ENCODE measurements around the gene CHST5. TPM values are rescaled to one million over a fixed set of nuclear protein-coding genes. Genes with fewer than 3 reads are reported as not detected.
A peak's percentile ranks its signal among the peaks of the same experiment; 100 is the strongest.

Gene CHST5
- total and polyA plus RNA-seq, 2 of the 13 experiments (the other 11 are each of a cell fraction or from before 2014, with no cell fraction given) = 0.05 TPM; not detected in 1

GRCh38 chr16:75566040-75566757 is 30.3 kb upstream of the CHST5 start, which contains the start of gene GABARAPL2 (continued):
- TF ChIP-seq ZNF512B (CRISPR knock-in tag; IDR thresholded peaks at IDR 0.05; ENCODE audit: borderline replicate concordance) (peak; percentile 59; the same call in 1 of the 2 replicates), RCOR2 (CRISPR knock-in tag; IDR thresholded peaks at IDR 0.05) (no peak), MIER3 (CRISPR knock-in tag; IDR thresholded peaks at IDR 0.05; ENCODE audit: borderline replicate concordance) (0 out of 2 replicates have a peak, but pooled peaks have one; percentile 35), ZNF362 (CRISPR knock-in tag; IDR thresholded peaks at IDR 0.05; ENCODE audit: borderline replicate concordance) (no peak), ZNF589 (CRISPR knock-in tag; conservative IDR thresholded peaks at IDR 0.05) (0 out of 2 replicates have a peak, but pooled peaks have one; percentile 79), MED13 (CRISPR knock-in tag; IDR thresholded peaks at IDR 0.05) (peak; percentile 70; the same call in 1 of the 2 replicates), SPEN (CRISPR knock-in tag; IDR thresholded peaks at IDR 0.05; ENCODE audit: low read depth) (peak; percentile 84), GPBP1L1 (CRISPR knock-in tag; IDR thresholded peaks at IDR 0.05) (no peak), ZNF329 (CRISPR knock-in tag; IDR thresholded peaks at IDR 0.05; ENCODE audit: low read depth) (peak; percentile 63; the same call in 1 of the 2 replicates), ZNF275 (CRISPR knock-in tag; IDR thresholded peaks at IDR 0.05; ENCODE audit: borderline replicate concordance) (peak; percentile 71), NR2C2 (CRISPR knock-in tag; IDR thresholded peaks at IDR 0.05; ENCODE audit: borderline replicate concordance) (peak; percentile 41; the same call in 1 of the 2 replicates), ZNF562 (CRISPR knock-in tag; IDR thresholded peaks at IDR 0.05; ENCODE audit: borderline replicate concordance) (no peak), CHCHD3 (CRISPR knock-in tag; IDR thresholded peaks at IDR 0.05) (peak; percentile 42; the same call in 1 of the 2 replicates), GATAD1 (CRISPR knock-in tag; IDR thresholded peaks at IDR 0.05) (peak; percentile 73), ZNF891 (CRISPR knock-in tag; IDR thresholded peaks at IDR 0.05) (peak; percentile 82), ZNF687 (CRISPR knock-in tag; IDR thresholded peaks at IDR 0.05) (peak; percentile 87), PHF8 (CRISPR knock-in tag; IDR thresholded peaks at IDR 0.05) (peak; percentile 98), ZNF331 (CRISPR knock-in tag; IDR thresholded peaks at IDR 0.05) (0 out of 2 replicates have a peak, but pooled peaks have one; percentile 42)

All from HepG2 (cell line).